ENCODE data around the gene RECQL5.

DNA sequence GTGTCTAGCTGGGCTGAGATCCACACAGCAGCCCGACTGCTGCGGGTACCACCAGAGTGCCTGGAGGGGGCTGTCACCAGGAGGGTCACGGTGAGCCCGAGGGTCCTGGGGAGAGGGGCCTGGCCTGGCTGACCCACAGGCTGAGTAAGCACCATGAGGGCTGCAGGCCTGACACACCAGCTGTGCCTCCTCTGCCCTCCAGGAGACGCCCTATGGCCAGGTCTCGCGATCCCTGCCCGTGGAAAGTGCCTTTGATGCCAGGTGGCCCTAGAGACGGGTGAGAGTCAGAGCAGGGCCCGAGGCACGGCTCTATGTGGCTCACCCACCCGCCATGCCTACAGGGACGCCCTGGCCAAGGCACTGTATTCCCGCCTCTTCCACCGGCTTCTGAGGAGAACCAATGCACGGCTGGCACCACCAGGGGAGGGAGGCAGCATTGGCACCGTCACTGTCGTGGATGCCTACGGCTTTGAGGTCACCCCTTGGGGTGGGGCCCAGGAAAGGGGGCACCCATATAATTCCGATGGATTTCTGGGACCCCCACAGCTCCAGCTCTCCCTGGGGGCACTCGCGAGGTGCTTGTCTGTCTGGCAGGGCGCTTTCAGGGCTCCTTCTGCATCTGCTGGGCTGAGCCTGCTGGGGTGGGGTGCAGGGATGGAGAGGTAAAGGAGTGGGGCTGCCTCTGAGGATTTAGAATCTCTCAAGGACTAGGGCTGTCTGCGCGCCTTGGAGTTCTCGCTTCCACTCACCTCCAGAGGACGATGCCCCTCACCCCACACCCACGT is 72.3 kb downstream of the RECQL5 start:
- TF ChIP-seq, protein P1, sequence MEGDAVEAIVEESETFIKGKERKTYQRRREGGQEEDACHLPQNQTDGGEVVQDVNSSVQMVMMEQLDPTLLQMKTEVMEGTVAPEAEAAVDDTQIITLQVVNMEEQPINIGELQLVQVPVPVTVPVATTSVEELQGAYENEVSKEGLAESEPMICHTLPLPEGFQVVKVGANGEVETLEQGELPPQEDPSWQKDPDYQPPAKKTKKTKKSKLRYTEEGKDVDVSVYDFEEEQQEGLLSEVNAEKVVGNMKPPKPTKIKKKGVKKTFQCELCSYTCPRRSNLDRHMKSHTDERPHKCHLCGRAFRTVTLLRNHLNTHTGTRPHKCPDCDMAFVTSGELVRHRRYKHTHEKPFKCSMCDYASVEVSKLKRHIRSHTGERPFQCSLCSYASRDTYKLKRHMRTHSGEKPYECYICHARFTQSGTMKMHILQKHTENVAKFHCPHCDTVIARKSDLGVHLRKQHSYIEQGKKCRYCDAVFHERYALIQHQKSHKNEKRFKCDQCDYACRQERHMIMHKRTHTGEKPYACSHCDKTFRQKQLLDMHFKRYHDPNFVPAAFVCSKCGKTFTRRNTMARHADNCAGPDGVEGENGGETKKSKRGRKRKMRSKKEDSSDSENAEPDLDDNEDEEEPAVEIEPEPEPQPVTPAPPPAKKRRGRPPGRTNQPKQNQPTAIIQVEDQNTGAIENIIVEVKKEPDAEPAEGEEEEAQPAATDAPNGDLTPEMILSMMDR (IDR thresholded peaks at IDR 0.05) = no peak
- TF ChIP-seq ZFX (IDR thresholded peaks at IDR 0.05; ENCODE audit: borderline replicate concordance) = no peak
